GM12878 (cell line): Measurements from ENCODE around the gene REPS1. TPM values are rescaled to one million over a fixed set of nuclear protein-coding genes. Genes with fewer than 3 reads are reported as not detected.

Experiments used
- ATAC-seq: fragments of 200-7000 bp; cut with Tn5 transposase; 3 replicates; pipeline ENCODE4 v1.9.1; 2020; ENCODE audit warnings: mild to moderate bottlenecking, moderate library complexity
- BruUV-seq: library from RNA; stranded (reverse); fragments of 400-500 nt; replicated peaks from 2 replicates; lab custom pipeline; 2021; lab: Mats Ljungman, UMichigan
- CTCF ChIA-PET: fragments of 300-600 bp; sonication (Branson Sonifier 250); formaldehyde crosslinking; extraction: SDS; loops from one replicate; lab custom pipeline; 2021; ENCODE audit warnings: inconsistent platforms; lab: Yijun Ruan, JAX
- POLR2A ChIA-PET: fragments of 350-600 bp; formaldehyde crosslinking; extraction: SDS; loops from one replicate; lab custom pipeline; 2021; ENCODE audit warnings: inconsistent platforms; lab: Charles Lee
- RAD21 ChIA-PET: fragments of 300-600 bp; sonication (Branson Sonifier 250); formaldehyde crosslinking; loops from one replicate; lab custom pipeline; 2023; ENCODE audit warnings: antibody characterized with exemption; ENCODE audit not compliant: unreplicated experiment; lab: Charles Lee
- SMC1A ChIA-PET: fragments of 300-600 bp; sonication (Branson Sonifier 250); formaldehyde crosslinking; loops from one replicate; lab custom pipeline; 2023; ENCODE audit not compliant: unreplicated experiment, uncharacterized antibody; lab: Charles Lee
- DNase-seq: peaks from one replicate; pipeline ENCODE4 v3.0.0-alpha.2; 2011; ENCODE audit warnings: low read depth, low spot score
- FAIRE-seq: peaks from 3 replicates; lab custom pipeline; 2011; peaks lifted over from hg19 to GRCh38; lab: Jason Lieb, UNC
- H2AFZ ChIP-seq: 2 replicates; pipeline ENCODE4 v1.6.0; 2011; ENCODE audit warnings: low read depth, low read length, control low read depth; ENCODE audit not compliant: control insufficient read depth
- H3K27ac ChIP-seq: 2 replicates; pipeline ENCODE4 v1.5.1; 2011; ENCODE audit warnings: control low read depth; ENCODE audit not compliant: control insufficient read depth, insufficient read depth
- H3K27me3 ChIP-seq, 2 experiments: replicated peaks in 1 of 2; 2 replicates each; pipeline versions ENCODE4 v1.6.0 to v1.6.1; 2011; ENCODE audit warnings: low read length in 1 of 2; ENCODE audit not compliant: control insufficient read depth in 2 of 2, insufficient read depth in 2 of 2
- H3K36me3 ChIP-seq, 2 experiments: 2 replicates each; pipeline ENCODE4 v1.5.1; 2011; ENCODE audit warnings: low read length in 1 of 2; ENCODE audit not compliant: control insufficient read depth in 2 of 2, insufficient read depth in 2 of 2
- H3K4me1 ChIP-seq: 2 replicates; pipeline ENCODE4 v1.6.1; 2011; ENCODE audit warnings: mild to moderate bottlenecking, low read length, moderate library complexity, mixed read lengths; ENCODE audit not compliant: control insufficient read depth, insufficient read depth
- H3K4me2 ChIP-seq: 2 replicates; pipeline ENCODE4 v1.6.0; 2011; ENCODE audit warnings: control low read depth; ENCODE audit not compliant: control insufficient read depth, insufficient read depth
- H3K4me3 ChIP-seq: fragments of 200-600 bp; sonication (generic); 2 replicates; pipeline ENCODE4 v1.5.1; 2016
- H3K79me2 ChIP-seq: 2 replicates; pipeline ENCODE4 v1.6.0; 2011; ENCODE audit warnings: low read length; ENCODE audit not compliant: control insufficient read depth, insufficient read depth
- H3K9ac ChIP-seq: 2 replicates; pipeline ENCODE4 v1.8.0; 2011; ENCODE audit warnings: low read length, control low read depth, mixed read lengths; ENCODE audit not compliant: control insufficient read depth, insufficient read depth
- H3K9me3 ChIP-seq: replicated peaks from 3 replicates; pipeline ENCODE4 v1.5.1; 2011; ENCODE audit warnings: mild to moderate bottlenecking, low read length; ENCODE audit not compliant: control insufficient read depth, insufficient read depth
- H4K20me1 ChIP-seq: 2 replicates; pipeline ENCODE4 v1.6.0; 2011; ENCODE audit not compliant: control insufficient read depth, insufficient read depth
- BCL11A ChIP-seq: IDR thresholded peaks from 2 replicates; pipeline ENCODE4 v1.6.1; 2011; ENCODE audit warnings: low read depth, low read length
- CBX3 ChIP-seq: fragments of 200-600 bp; sonication (generic); IDR thresholded peaks from 2 replicates; pipeline ENCODE4 v1.6.1; 2016; ENCODE audit warnings: low read depth, borderline replicate concordance
- EP300 ChIP-seq, 2 experiments: fragments of 150-350 bp in 1 of 2; IDR thresholded peaks; 2 replicates each; pipeline ENCODE4 v1.6.1; 2011 to 2012; ENCODE audit warnings: low read depth in 2 of 2, low read length in 2 of 2, borderline replicate concordance in 1 of 2, improper control_type of control experiment in 1 of 2, inconsistent platforms in 1 of 2; ENCODE audit not compliant: control insufficient read depth in 1 of 2
- GABPA ChIP-seq: IDR thresholded peaks from 2 replicates; pipeline ENCODE4 v1.6.1; 2014; ENCODE audit warnings: antibody characterized with exemption, low read depth, mild to moderate bottlenecking, inconsistent platforms
- GATAD2B ChIP-seq: fragments of 450-650 bp; conservative IDR thresholded peaks from 2 replicates; pipeline ENCODE4 v1.6.1; 2017; ENCODE audit warnings: low read depth, mild to moderate bottlenecking, moderate library complexity
- MTA2 ChIP-seq: fragments of 450-650 bp; IDR thresholded peaks from 2 replicates; pipeline ENCODE4 v1.6.1; 2016; ENCODE audit warnings: low read depth, mild to moderate bottlenecking, moderate library complexity
- NR2C2 ChIP-seq: IDR thresholded peaks from 2 replicates; pipeline ENCODE4 v1.6.1; 2011; ENCODE audit warnings: borderline replicate concordance, low read depth; ENCODE audit not compliant: control insufficient read depth, insufficient read length
- PBX3 ChIP-seq: IDR thresholded peaks from 2 replicates; pipeline ENCODE4 v1.6.1; 2011; ENCODE audit warnings: mild to moderate bottlenecking, low read depth, low read length, moderate library complexity; ENCODE audit not compliant: insufficient replicate concordance
- PKNOX1 ChIP-seq: fragments of 450-650 bp; IDR thresholded peaks from 2 replicates; pipeline ENCODE4 v1.6.1; 2016; ENCODE audit warnings: mild to moderate bottlenecking
- RB1 ChIP-seq: fragments of 450-650 bp; formaldehyde crosslinking; IDR thresholded peaks from 2 replicates; pipeline ENCODE4 v1.6.1; 2017; ENCODE audit warnings: mild to moderate bottlenecking, borderline replicate concordance
- RELA ChIP-seq: fragments of 450-650 bp; IDR thresholded peaks from 2 replicates; pipeline ENCODE4 v1.8.0; 2014; ENCODE audit warnings: borderline replicate concordance; ENCODE audit not compliant: partially characterized antibody
- SRF ChIP-seq, 2 experiments: IDR thresholded peaks; 2 replicates each; pipeline ENCODE4 v1.6.1; 2011; ENCODE audit warnings: low read depth in 2 of 2, low read length in 2 of 2, mild to moderate bottlenecking in 1 of 2, moderate library complexity in 1 of 2
- ZNF687 ChIP-seq: fragments of 450-650 bp; IDR thresholded peaks from 2 replicates; pipeline ENCODE4 v1.6.1; 2017; ENCODE audit warnings: mild to moderate bottlenecking, moderate library complexity
- whole genome bisulfite sequencing: methylation state at CpG from one replicate; pipeline ENCODE4 v1.1.6; 2016; ENCODE audit warnings: low lambda C conversion rate; ENCODE audit not compliant: insufficient replicate concordance, insufficient coverage; ENCODE audit errors: missing lambda C conversion rate; 5-methylcytosine and 5-hydroxymethylcytosine counted together
- in situ Hi-C: fragments of 300-500 bp; cut with MboI; formaldehyde crosslinking; loops from 9 replicates; pipeline ENCODE4 v1.14.3; 2018; ENCODE audit warnings: mixed read lengths
- intact Hi-C: fragments of 100-400 bp; cut with micrococcal nuclease; formaldehyde crosslinking; loops from one replicate; pipeline ENCODE4 v1.14.2; 2022; ENCODE audit not compliant: unreplicated experiment
- polyA plus RNA-seq, 11 experiments: library from polyadenylated mRNA; depleted of rRNA in 4 of 11; unstranded in 6 of 11; stranded (reverse) in 5 of 11; fragments of >200 nt; fragmentation: Nextera tagmentation in 4 of 11; fragmentation: Illumina TruSeq in 1 of 11; extraction: Ambion mirVana in 4 of 11; extraction: Trizol in 1 of 11; gene quantifications; 1 replicate in 1 of 11; 2 replicates in 10 of 11; pipeline versions ENCODE4 v1.2.1 to v1.2.3, GENCODE V29; 2011 to 2016; ENCODE audit warnings: inconsistent platforms in 2 of 11, missing spikeins in 2 of 11, low read depth in 1 of 11
- total RNA-seq, 4 experiments: library from RNA; depleted of rRNA in 3 of 4; stranded (reverse); fragments of >200 nt in 3 of 4; fragmentation: Illumina TruSeq in 1 of 4; extraction: Trizol in 1 of 4; gene quantifications; 2 replicates each; pipeline versions ENCODE4 v1.2.1 to v1.2.3, GENCODE V29; 2013 to 2021

Gene REPS1
- total and polyA plus RNA-seq, 10 of the 15 experiments (the other 5 are each of a cell fraction or from before 2014, with no cell fraction given) = 13.7 to 59.3 (median 31.7) TPM

DNA sequence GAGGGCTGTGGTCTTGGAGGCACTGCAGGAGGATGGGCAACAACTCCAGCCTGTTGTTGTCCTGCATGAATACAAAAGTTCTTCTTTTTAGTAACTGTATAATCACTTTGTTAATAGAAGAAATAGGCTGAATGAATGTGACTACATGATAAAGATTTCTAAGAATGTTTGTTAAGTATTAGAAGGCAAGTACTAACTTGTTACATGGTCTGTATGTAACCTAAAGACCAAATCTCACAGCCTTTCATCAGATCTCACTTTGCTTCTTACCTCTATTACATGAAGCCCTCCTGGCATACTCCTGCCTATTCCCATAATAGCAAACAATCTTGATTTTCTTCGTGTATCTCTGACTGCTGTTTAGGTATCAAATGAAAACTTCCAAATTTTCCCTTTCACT, 73.4 kb downstream of the REPS1 start (continued):
- no peak for TF ChIP-seq PKNOX1
- no peak for TF ChIP-seq CBX3
- TF ChIP-seq RB1 = no peak
- no peak for TF ChIP-seq NR2C2
- no peak for TF ChIP-seq GABPA
- TF ChIP-seq, all 136 proteins: peak for 0

- BruUV-seq = no TSS peak
- ChIA-PET RAD21 (interaction anchor here (1.3 to 1.6 kb wide), 2 partner anchors 19 to 93 kb away, joined by 5 to 7 read pairs; no protein-coding TSS in a partner anchor), POLR2A (interaction anchor here (0.7 kb wide), 1 partner anchor 17 kb away, joined by 4 read pairs; no protein-coding TSS in a partner anchor), CTCF (interaction anchor here (1.4 kb wide), 1 partner anchor 94 kb away, joined by 4 read pairs; no protein-coding TSS in a partner anchor), SMC1A (interaction anchor here (0.6 to 2.2 kb wide), 5 partner anchors 9 to 95 kb away, joined by 3 to 10 read pairs (median 3); no protein-coding TSS in a partner anchor)
- in situ Hi-C loops (no loop called here), intact Hi-C loops (no loop called here)
- no peak overlapping the region for H3K27ac ChIP-seq
- no peak for FAIRE-seq
- no peaks in the 10 kb centered on the region for H3K4me1 ChIP-seq
- no peak overlapping the region for H3K4me3 ChIP-seq
- no peaks in the 10 kb centered on the region for H4K20me1 ChIP-seq
- peak; percentile 65 for ATAC-seq
- H3K9ac ChIP-seq = no peak overlapping the region
- peaks cover 11 to 20% of the 10 kb centered on the region in 2 experiments for H3K36me3 ChIP-seq
- no peaks in the 10 kb centered on the region for H3K9me3 ChIP-seq
- no peak overlapping the region for H3K4me2 ChIP-seq
- no peak for DNase-seq
- no peaks in the 10 kb centered on the region for H3K27me3 ChIP-seq
- 5% methylated on average over 3 of the region's 3 CpGs for WGBS
- no peak overlapping the region for H2AFZ ChIP-seq
- no peaks in the 10 kb centered on the region for H3K79me2 ChIP-seq
- no peak for TF ChIP-seq GATAD2B
- 0 out of 2 replicates have a peak, but pooled peaks have one; percentile 9 for TF ChIP-seq MTA2
- TF ChIP-seq PBX3 = no peak
- TF ChIP-seq EP300 (IDR thresholded peaks at IDR 0.05; ENCODE audit: borderline replicate concordance in 1 of 2, control insufficient read depth in 1 of 2, low read depth in 2 of 2, low read length in 2 of 2) = 0 out of 4 replicates have a peak, but pooled peaks of 1 of the 2 experiments have one; percentile 15
- no peak for TF ChIP-seq GABPA
- no peak for TF ChIP-seq RELA
- no peak for TF ChIP-seq SRF (IDR thresholded peaks at IDR 0.05; ENCODE audit: low read depth in 2 of 2, low read length in 2 of 2)
- TF ChIP-seq ZNF687 = 0 out of 2 replicates have a peak, but pooled peaks have one; percentile 25
- TF ChIP-seq BCL11A = peak; percentile 26; the same call in 1 of the 2 replicates
Measured at GRCh38 chr6:138912308-138912707, 75.7 kb downstream of the REPS1 start.
